Measurements from ENCODE around the gene HSH2D. TPM values are rescaled to one million over a fixed set of nuclear protein-coding genes. Genes with fewer than 3 reads are reported as not detected.
A peak's percentile ranks its signal among the peaks of the same experiment; 100 is the strongest.
"Not testable (repeated sequence)": the region's sequence is repeated elsewhere in the genome, so short reads cannot be mapped to it uniquely, and the experiment has no call there.

Gene HSH2D
- total RNA-seq, 2 experiments from 2014 or later, result 72.5 to 80.6 TPM

DNA sequence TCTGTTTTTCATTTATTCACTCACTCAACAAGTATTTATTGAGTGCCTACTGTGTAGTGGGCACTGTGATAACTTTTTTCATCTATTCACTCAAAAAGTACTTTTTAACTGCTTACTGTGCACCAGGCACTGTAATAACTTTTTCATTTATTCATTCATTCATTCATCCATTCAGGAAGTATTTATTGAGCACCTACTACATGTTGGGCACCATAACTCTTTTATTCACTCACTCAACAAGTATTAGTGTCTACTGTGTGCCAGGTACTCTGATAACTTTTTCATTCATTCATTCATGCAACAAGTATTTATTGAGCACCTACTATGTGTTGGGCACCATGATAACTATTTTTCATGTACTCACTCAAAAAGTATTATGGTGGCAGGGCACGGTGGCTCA is 22.9 kb downstream of the HSH2D start:
- no peak for ATAC-seq (ENCODE audit: low read depth)
- Mint-ChIP-seq H3K36me3 (no peaks in the 10 kb centered on the region), H3K27ac (no peak overlapping the region), H3K27me3 (no peaks in the 10 kb centered on the region), H3K9me3 (no peaks in the 10 kb centered on the region), H3K4me1 (peaks cover 10% of the 10 kb centered on the region), H3K4me3 (no peak overlapping the region)
- POLR2A ChIA-PET, result interaction anchor here (0.7 to 1.0 kb wide), 2 partner anchors 8 to 93 kb away, joined by 3 to 4 read pairs; no protein-coding TSS in a partner anchor
- no peak for DNase-seq

DNA sequence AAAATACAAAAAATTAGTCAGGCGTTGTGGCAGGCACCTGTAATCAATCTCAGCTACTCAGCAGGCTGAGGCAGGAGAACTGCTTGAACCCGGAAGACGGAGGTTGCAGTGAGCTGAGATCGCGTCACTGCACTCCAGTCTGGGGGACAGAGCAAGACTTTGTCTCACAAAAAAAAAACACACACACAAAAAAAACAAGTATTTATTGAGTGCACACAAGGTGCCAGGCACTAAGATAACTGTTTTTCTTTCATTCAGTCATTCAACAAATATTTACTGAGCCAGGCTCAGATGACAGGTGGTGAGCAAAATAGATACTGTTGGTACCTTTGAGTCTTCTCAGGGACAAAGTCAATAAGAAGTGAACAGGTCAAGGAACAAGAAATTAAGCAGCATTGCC is 23.6 kb downstream of the HSH2D start:
- Mint-ChIP-seq H3K27ac (no peak overlapping the region), H3K9me3 (no peaks in the 10 kb centered on the region), H3K27me3 (no peaks in the 10 kb centered on the region), H3K4me3 (no peak overlapping the region), H3K4me1 (peaks cover 6% of the 10 kb centered on the region), H3K36me3 (no peaks in the 10 kb centered on the region)
- POLR2A ChIA-PET, result interaction anchor here (0.7 to 1.0 kb wide), 2 partner anchors 8 to 93 kb away, joined by 3 to 4 read pairs; no protein-coding TSS in a partner anchor
- DNase-seq (no peak), ATAC-seq (ENCODE audit: low read depth) (no peak)

DNA sequence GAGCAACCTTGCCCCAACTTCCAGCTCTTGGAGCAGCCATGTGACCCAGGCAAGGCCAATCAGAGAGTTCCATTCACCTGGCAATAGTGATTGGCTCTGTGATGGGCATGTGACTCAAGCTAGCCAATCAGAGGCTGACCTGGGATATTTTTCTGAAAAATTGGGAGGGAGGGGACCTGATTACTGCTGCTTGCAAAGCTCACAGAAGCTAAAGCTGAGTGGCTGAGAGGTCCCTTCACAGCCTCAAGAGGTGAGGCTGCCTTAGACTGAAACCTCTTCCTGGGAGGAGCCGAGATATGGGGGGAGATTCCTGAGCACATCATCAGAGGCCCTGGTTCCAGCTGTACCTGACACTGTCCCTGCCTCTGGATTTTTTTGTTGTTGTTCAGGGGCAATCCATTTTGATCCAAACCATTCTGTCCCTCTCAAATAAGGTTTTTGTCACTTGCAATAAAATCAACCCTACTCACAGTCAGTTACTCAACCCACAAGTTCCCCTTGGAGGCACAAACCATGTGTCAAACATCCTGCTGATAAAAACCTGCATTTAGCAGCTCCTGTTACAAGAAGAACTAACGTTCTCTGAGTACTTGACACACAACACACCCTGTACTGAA is 25.1 kb downstream of the HSH2D start:
- H3K36me3 Mint-ChIP-seq, result no peaks in the 10 kb centered on the region
- no peaks in the 10 kb centered on the region for H3K9me3 Mint-ChIP-seq
- peaks cover 2% of the 10 kb centered on the region for H3K27me3 Mint-ChIP-seq
- DNase-seq (no peak), ATAC-seq (ENCODE audit: low read depth) (peak; percentile 50)
- POLR2A ChIA-PET, result interaction anchor here (0.6 to 1.6 kb wide), 3 partner anchors 19 to 120 kb away, joined by 3 to 6 read pairs (median 3); partner anchors contain the start of gene HSH2D
- H3K4me1 Mint-ChIP-seq, result peaks cover 8% of the 10 kb centered on the region
- H3K27ac Mint-ChIP-seq, result peak overlapping the region; percentile 58
- no peak overlapping the region for H3K4me3 Mint-ChIP-seq

DNA sequence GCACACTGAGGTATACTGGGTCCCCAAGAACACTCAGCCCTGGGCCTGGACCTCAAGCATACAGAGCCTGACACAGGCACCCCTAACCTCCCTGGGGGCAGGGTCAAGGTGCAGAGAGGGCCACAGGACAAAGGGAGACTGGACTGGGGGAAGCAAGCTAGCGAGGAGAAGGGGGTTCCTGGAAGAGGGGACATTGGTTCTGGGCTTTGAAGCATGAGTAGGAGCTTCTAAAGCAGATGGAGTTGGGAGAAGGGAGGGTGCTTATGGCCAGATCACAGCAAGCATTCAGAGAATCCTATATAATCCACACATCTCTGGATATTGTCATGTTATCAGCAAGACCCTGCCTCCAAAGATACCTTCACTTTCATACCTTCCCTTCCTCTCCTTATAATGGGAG is 26.6 kb downstream of the HSH2D start:
- no peaks in the 10 kb centered on the region for H3K36me3 Mint-ChIP-seq
- H3K27me3 Mint-ChIP-seq, result peaks cover 2% of the 10 kb centered on the region
- DNase-seq (no peak), ATAC-seq (ENCODE audit: low read depth) (no peak)
- H3K27ac Mint-ChIP-seq, result no peak overlapping the region
- no peak overlapping the region for H3K4me3 Mint-ChIP-seq
- H3K4me1 Mint-ChIP-seq, result peaks cover 8% of the 10 kb centered on the region
- POLR2A ChIA-PET, result no interaction called here
- no peaks in the 10 kb centered on the region for H3K9me3 Mint-ChIP-seq

DNA sequence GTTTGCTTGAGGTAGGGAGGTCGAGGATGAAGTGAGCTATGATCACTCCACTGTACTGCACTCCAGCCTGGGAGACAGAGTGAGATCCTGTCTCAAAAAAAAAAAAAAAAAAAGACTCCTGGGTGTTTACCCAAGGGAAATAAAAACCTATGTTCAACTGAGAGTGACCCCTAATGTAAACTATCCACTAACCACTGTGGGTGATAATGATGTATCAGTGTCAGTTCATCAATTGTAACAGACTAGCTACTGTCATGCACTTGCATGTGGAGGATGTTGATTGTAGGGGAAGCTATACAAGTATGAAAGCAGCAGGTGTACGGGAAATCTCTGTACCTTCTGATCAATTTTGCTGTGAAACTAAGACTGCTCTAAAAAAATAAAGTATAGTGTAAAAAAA is 32.5 kb downstream of the HSH2D start:
- H3K36me3 Mint-ChIP-seq, result no peaks in the 10 kb centered on the region
- peaks cover 3% of the 10 kb centered on the region for H3K4me1 Mint-ChIP-seq
- POLR2A ChIA-PET, result interaction anchor here (0.9 kb wide), 2 partner anchors 32 to 105 kb away, joined by 4 to 7 read pairs; no protein-coding TSS in a partner anchor
- no peak for DNase-seq
- no peak for ATAC-seq (ENCODE audit: low read depth)
- H3K9me3 Mint-ChIP-seq, result no peaks in the 10 kb centered on the region
- H3K27me3 Mint-ChIP-seq, result peaks cover 9% of the 10 kb centered on the region
- no peak overlapping the region for H3K27ac Mint-ChIP-seq
- no peak overlapping the region for H3K4me3 Mint-ChIP-seq

DNA sequence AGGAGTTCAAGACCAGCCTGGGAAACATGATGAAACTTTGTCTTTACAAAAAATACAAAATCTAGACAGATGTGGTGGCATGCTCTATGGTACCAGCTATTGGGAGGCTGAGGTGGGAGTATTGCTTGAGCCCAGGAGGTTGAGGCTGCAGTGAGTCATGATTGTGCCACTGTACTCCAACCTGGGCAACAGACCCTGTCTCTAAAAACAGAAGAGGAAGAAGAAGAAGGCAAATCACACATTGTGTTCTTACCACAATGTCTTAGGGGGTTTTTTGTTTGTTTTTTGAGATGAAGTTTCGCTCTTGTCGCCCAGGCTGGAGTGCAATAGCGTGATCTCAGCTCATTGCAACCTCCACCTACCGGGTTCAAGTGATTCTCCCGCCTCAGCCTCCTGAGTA is 35.4 kb downstream of the HSH2D start:
- H3K27ac Mint-ChIP-seq, result peak overlapping the region; percentile 30
- ATAC-seq (ENCODE audit: low read depth); H3K4me3 Mint-ChIP-seq: not testable (repeated sequence)

DNA sequence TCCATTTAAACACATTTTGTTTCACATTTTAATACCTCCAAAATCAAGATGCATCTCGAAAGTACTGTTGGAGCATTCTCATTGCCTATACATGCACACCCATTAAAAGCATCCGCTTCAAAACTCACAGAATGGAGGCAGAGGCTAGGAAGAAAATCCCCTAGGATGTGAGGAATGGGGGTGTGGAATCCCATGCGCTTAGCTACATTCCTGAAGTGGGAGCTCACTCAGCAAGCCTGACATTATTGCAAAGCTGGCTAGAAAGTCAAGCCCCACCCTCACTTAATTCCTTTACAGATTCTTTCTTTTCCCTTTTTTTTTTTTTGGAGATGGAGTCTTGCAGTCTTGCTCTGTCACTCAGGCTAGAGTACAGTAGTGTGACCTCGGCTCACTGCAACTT is 37.1 kb downstream of the HSH2D start:
- Mint-ChIP-seq H3K4me3 (no peak overlapping the region), H3K4me1 (peaks cover 4% of the 10 kb centered on the region), H3K9me3 (no peaks in the 10 kb centered on the region), H3K27ac (no peak overlapping the region), H3K36me3 (peaks cover 3% of the 10 kb centered on the region), H3K27me3 (peaks cover 9% of the 10 kb centered on the region)
- no peak for ATAC-seq (ENCODE audit: low read depth)
- no peak for DNase-seq
- POLR2A ChIA-PET, result interaction anchor here (0.7 kb wide), 1 partner anchor 134 kb away, joined by 3 read pairs; no protein-coding TSS in a partner anchor

More for the DNA sequence above, 35.4 kb downstream of the HSH2D start:
- H3K27me3 Mint-ChIP-seq, H3K36me3 Mint-ChIP-seq, DNase-seq, H3K4me1 Mint-ChIP-seq, H3K9me3 Mint-ChIP-seq: not testable (repeated sequence)
- POLR2A ChIA-PET, result interaction anchor here (2.1 kb wide), 1 partner anchor 35 kb away, joined by 5 read pairs; the partner anchor contains the start of gene HSH2D

DNA sequence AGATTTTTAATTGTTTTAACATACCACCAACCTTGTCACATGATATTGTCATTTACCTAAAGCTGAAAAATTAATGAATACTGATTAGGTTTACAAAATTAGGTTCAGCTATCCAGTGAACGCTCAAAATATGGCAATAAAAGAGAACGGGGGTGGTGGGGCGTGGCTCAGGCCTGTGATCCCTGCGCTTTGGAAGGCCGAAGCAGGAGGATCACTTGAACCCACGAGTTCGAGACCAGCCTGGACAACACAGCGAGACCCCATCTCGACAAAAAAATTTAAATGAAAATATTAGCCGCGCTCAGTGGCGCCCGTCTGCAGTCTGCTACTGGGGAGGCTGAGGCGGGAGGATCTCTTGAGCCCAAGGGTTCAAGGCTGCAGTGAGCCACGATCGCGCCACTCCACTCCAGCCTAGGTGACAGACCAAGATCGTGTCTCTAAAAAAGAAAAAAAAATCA is 41.2 kb downstream of the HSH2D start:
- Mint-ChIP-seq H3K27me3 (peaks cover 7% of the 10 kb centered on the region), H3K4me1 (peaks cover 19% of the 10 kb centered on the region), H3K4me3 (peak overlapping the region; percentile 95), H3K36me3 (peaks cover 10% of the 10 kb centered on the region), H3K9me3 (no peaks in the 10 kb centered on the region), H3K27ac (peak overlapping the region; percentile 92)
- DNase-seq, result no peak
- POLR2A ChIA-PET, result interaction anchor here (0.6 to 2.0 kb wide), 21 partner anchors 10 to 806 kb away, joined by 3 to 16 read pairs (median 4); partner anchors contain the start of genes AKAP8, AP1M1, HSH2D and RAB8A
- ATAC-seq (ENCODE audit: low read depth), result no peak

DNA sequence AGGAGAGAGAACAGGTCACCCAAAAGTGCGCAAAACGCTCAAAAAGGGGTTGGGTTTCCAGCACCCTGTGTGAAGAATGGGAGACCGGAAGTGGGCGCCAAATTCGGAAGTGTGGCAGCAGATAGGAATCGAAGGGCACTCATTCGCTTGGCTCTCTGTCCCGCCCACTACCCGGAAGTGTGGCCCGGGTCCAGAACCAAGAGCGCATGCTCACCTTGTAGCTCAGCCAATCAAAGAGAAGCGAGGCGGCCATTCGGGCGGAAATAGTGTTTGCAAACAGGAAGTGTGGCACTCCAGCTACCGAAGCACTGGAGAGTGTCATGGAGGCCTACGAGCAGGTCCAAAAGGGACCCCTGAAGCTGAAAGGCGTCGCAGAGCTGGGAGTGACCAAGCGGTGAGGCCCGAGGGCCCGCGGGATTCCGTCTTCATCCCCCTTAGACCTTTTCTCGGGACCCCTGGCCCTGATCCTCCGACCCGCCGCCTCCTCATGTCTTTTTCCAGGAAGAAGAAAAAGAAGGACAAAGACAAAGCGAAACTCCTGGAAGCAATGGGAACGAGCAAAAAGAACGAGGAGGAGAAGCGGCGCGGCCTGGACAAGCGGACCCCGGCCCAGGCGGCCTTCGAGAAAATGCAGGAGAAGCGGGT is 41.8 kb downstream of the HSH2D start, which contains the start of gene FAM32A:
Gene FAM32A, plus strand, starts transcription at position 288 of the 645 bp plus-strand sequence. Its CDS starts 33 bp downstream, at position 321.
- POLR2A ChIA-PET, result interaction anchor here (0.6 to 2.0 kb wide), 20 partner anchors 9 to 806 kb away, joined by 3 to 16 read pairs (median 4); partner anchors contain the start of genes AKAP8, AP1M1, HSH2D and RAB8A
- Mint-ChIP-seq H3K9me3 (no peaks in the 10 kb centered on the region), H3K4me1 (peaks cover 19% of the 10 kb centered on the region), H3K27me3 (peaks cover 2% of the 10 kb centered on the region), H3K4me3 (peak within 1 kb of the TSS; percentile 95), H3K27ac (peak within 1 kb of the TSS; percentile 92), H3K36me3 (peaks cover 10% of the 10 kb centered on the region)
- DNase-seq (peak; percentile 95), ATAC-seq (ENCODE audit: low read depth) (peak; percentile 96)

DNA sequence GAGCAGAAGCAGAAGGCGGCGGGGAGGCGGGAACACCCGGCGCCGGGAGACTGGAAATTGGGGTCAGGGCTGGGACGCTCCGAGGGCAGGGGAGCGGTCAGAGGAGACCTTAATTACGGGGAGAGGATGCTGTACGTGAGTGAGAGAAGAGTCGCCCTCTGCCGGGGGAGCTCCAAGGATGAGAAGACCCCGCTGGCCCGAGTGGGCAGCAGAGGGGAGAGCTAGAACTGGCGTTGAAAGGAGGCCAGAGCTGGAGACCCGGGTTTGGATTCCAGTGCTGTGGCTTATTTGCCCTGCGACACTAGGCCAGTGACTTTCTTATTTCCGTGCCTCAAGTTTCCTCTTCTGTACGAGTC is 42.3 kb downstream of the HSH2D start:
- H3K27me3 Mint-ChIP-seq, result peaks cover 2% of the 10 kb centered on the region
- DNase-seq (peak; percentile 64), ATAC-seq (ENCODE audit: low read depth) (peak; percentile 27)
- H3K4me3 Mint-ChIP-seq, result peak overlapping the region; percentile 95
- peak overlapping the region; percentile 92 for H3K27ac Mint-ChIP-seq
- POLR2A ChIA-PET, result interaction anchor here (0.6 to 2.0 kb wide), 19 partner anchors 9 to 453 kb away, joined by 3 to 16 read pairs (median 5); partner anchors contain the start of genes AP1M1, HSH2D, RAB8A and TPM4
- H3K9me3 Mint-ChIP-seq, result no peaks in the 10 kb centered on the region
- H3K4me1 Mint-ChIP-seq, result peaks cover 19% of the 10 kb centered on the region
- H3K36me3 Mint-ChIP-seq, result peaks cover 13% of the 10 kb centered on the region

DNA sequence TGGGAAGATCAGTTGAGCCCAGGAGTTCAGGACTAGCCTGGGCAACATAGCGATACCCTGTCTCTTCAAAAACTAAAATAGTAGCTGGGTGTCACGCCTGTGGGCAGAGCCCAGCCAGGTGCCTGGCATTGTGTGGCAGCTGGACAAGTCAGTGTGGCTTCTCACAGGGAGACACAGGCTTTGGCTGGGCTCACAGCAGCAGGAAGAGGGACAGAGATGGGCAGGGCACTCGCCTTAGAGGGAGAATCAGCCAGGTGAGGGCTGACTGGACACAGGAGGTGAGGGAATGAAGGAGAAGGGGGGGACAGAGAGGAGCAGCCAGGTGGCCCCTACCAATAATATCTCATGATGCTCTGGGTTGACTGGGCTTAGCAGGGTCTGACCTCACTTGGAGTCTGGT is 45.0 kb downstream of the HSH2D start:
- no peaks in the 10 kb centered on the region for H3K9me3 Mint-ChIP-seq
- POLR2A ChIA-PET, result interaction anchor here (0.6 to 1.4 kb wide), 2 partner anchors 9 to 141 kb away, joined by 3 read pairs; partner anchors contain the start of gene AP1M1
- no peak overlapping the region for H3K4me3 Mint-ChIP-seq
- peaks cover 20% of the 10 kb centered on the region for H3K36me3 Mint-ChIP-seq
- peaks cover 15% of the 10 kb centered on the region for H3K4me1 Mint-ChIP-seq
- peak overlapping the region; percentile 37 for H3K27ac Mint-ChIP-seq
- ATAC-seq (ENCODE audit: low read depth) (no peak), DNase-seq (no peak)
- H3K27me3 Mint-ChIP-seq, result no peaks in the 10 kb centered on the region

DNA sequence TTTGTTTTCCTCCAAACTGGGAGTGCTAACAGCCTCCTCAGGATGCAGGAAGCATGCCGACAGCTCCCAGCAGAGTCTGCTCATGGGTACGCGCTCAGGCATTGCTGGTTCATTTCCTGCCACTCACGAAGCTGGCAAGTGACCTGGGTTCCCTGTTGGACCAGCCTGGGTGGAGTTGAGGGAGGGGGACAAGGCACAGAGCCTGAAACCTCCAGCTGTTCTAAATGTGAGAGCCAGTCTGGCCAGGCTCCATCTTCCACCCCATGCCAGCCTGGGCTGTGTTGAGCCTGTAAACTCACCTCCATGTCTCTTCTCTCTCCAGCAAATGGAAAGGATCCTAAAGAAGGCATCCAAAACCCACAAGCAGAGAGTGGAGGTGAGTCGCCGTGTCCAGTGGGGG is 46.7 kb downstream of the HSH2D start:
- ATAC-seq (ENCODE audit: low read depth) (no peak), DNase-seq (no peak)
- Mint-ChIP-seq H3K27ac (peak overlapping the region; percentile 56), H3K9me3 (no peaks in the 10 kb centered on the region), H3K4me3 (no peak overlapping the region), H3K4me1 (peaks cover 15% of the 10 kb centered on the region), H3K27me3 (no peaks in the 10 kb centered on the region), H3K36me3 (peaks cover 20% of the 10 kb centered on the region)
- POLR2A ChIA-PET, result no interaction called here

DNA sequence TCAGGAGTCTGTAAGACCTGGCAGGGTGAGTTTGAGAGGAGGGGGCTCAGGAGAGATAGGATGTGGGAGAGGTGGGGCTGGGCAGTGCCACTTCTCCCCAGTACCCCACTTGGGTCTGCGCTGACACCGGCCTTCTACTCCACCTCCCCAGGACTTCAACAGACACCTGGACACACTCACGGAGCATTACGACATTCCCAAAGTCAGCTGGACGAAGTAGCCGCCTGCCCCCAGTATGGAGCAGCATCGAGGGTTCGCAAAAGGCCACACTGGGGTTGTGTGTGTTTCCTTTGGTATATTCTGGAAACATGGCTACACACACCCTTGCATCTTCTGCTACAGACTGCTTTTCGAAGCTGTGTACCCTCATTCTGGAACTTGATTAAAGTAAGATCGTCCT is 47.3 kb downstream of the HSH2D start:
- Mint-ChIP-seq H3K36me3 (peaks cover 18% of the 10 kb centered on the region), H3K27ac (no peak overlapping the region), H3K9me3 (no peaks in the 10 kb centered on the region), H3K4me1 (peaks cover 15% of the 10 kb centered on the region), H3K4me3 (no peak overlapping the region), H3K27me3 (no peaks in the 10 kb centered on the region)
- no peak for ATAC-seq (ENCODE audit: low read depth)
- POLR2A ChIA-PET, result no interaction called here
- no peak for DNase-seq
